RPMI7951 (cell line): Measurements from ENCODE around the gene MON2. TPM values are rescaled to one million over a fixed set of nuclear protein-coding genes. Genes with fewer than 3 reads are reported as not detected.
A peak's percentile ranks its signal among the peaks of the same experiment; 100 is the strongest.

ENCODE experiments used
- DNase-seq: peaks from one replicate; pipeline ENCODE4 v3.0.0-alpha.2; 2012; ENCODE audit warnings: low read depth
- total RNA-seq: library from RNA; depleted of rRNA; stranded (reverse); fragments of >200 nt; shearing (Covaris generic); gene quantifications from 2 replicates; pipeline ENCODE4 v1.2.3, GENCODE V29; 2014

MON2 gene
- total RNA-seq, 1 experiment from 2014 or later: 17.3 TPM

DNA sequence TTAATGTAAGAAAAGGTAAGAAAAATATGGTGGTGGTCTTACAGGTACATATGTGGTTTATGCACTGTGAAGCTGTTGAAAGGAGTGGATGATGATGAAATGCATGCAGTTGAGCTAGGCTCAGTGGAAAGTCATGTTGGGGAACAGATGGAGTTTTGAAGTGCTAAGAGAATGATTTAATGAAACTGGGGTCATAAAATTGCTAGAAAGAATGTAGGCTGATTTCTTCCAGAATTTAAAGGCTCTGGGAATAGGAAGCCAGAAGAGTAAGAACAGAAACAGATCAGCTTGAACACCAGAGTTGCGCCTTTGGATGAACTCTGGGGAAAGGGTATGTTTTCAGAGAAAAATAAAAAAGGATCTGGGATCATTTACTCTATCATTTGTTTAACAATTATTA, 146.5 kb downstream of the MON2 start:
- DNase-seq: no peak

DNA sequence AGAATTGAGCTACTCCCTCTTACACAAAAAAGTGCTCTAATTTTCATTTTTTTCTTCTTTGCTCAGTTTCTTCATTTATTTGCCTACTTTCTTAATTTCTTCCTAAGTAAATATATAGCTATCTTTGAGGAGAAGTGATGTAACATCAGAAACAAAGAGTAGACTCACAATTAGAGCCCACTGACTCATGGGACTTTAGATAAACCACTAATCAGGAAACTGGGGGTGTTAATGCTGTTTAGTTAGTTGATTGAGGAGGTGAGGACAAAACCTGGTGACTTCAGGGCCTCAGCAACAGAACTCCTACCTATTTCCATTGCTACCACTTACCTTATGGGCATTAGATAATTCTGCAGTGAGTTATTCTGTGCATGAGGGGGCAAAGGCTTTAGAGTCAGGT, 151.7 kb downstream of the MON2 start:
- no peak for DNase-seq

DNA sequence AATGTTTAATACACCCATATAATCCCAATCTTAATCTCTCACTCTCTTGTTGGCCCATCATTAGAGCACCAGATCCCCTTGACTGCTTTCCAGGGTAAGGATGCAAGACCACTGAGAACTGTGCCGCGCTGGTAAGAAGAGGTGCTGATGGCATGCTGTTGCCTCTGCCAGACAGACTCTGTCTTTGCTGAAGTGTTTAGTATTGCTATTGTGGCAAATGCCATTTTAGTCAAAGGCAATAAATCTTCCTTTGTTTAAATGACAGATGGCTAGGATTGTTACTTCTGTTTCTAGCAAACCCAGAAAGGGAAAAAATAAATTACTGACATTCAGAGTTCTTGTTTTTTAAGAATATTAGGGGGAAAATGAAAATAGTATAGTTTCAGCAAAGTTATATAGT, 152.3 kb downstream of the MON2 start:
- no peak for DNase-seq

DNA sequence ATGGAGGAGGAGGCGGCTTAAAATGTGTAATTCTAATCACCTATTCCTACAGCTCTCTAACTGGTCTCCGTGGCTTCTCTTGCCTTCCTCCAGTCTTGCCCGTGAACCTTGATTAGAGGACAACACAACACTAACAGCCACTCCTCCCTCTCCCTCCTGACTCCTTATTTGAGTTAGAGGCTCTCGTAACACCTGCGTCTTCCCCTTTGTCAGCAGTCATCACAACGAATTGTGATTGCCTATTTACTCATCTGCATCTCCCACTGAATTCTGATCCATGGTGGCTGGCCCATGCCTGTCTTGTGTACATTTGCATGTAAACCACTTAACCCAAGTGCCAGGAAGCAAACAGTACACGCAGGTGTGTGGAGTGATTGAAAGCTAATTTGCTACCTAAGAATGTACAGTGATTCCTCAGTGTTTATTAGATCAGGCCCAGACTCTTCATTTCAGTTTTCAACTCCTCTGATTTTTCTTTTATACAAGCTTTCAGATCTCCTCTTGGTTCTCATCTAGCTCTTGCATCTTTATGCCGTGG, 154.5 kb downstream of the MON2 start:
- DNase-seq: no peak

DNA sequence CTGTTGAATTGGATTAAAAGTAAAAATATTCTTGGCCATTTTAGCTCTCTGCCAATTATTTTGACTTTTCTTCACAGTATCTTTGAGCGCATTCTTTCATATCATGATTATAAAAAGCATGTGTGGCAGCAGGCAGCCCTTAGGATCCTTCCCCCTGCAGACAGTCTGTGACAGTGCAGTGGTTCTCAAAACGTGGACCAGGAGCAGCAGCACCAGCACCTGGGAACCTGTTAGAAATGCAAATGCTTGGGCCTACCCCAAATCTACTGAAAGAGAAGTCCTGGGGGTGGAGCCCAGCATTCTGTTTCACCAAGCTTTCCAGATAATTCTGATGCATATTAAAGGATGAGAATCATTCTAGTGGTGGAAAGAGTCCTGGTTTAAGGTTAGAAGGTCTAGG, 155.6 kb downstream of the MON2 start:
- DNase-seq: no peak

DNA sequence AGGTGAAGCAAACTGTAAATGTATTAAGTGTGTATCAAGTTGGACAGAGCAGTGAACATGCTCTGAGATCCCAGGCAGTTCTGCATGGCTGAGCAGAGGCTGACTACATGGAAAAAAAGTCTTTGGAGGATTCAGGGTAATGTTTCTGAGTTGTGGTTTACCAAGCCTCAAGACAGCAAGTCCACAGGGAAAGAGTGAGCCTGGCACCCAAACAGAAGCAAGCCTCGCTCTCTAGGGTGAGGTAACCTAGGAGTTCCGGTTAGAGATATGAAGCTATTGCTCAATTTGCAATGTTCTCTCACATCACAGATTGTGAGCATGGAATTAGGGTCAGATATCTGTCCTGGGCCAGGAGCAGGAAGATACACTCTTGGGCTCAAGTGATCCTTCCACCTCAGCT, 158.6 kb downstream of the MON2 start:
- peak; percentile 58 for DNase-seq

DNA sequence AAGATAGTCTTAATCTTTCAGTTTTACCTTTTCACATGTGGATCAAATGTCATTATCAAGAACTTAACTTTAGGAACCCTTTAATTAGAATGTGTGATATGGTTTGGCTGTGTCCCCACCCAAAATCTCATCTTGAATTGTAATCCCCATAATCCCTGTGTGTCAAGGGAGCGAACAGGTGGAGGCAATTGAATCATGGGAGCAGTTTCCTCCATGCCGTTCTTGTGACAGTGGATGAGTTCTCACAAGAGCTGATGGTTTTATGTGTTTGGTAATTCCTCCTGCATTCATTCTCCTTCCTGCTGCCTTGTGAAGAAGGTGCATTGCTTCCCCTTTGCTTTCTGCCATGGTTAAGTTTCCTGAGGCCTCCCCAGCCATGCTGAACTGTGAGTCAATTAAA, 160.6 kb downstream of the MON2 start:
- DNase-seq: no peak

DNA sequence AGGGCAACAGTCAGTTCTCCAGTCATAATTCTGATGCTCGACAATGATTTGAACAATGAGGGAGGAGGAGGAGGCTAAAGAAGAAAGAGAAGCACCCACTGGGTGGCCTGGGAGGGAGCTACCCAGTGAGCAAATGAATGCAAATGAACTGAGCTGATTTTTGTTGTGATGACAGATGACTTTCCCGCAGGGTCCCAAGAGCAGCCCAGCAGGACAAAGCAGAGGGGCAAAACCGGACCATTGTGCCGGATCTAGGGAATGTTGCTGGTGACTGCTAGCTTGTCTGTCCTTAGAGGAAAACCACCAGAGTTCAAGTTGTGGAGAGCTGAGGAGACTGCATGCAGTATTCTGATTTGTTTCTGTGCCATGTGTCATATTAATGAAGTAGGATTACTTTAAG, 162.8 kb downstream of the MON2 start:
- DNase-seq: no peak

DNA sequence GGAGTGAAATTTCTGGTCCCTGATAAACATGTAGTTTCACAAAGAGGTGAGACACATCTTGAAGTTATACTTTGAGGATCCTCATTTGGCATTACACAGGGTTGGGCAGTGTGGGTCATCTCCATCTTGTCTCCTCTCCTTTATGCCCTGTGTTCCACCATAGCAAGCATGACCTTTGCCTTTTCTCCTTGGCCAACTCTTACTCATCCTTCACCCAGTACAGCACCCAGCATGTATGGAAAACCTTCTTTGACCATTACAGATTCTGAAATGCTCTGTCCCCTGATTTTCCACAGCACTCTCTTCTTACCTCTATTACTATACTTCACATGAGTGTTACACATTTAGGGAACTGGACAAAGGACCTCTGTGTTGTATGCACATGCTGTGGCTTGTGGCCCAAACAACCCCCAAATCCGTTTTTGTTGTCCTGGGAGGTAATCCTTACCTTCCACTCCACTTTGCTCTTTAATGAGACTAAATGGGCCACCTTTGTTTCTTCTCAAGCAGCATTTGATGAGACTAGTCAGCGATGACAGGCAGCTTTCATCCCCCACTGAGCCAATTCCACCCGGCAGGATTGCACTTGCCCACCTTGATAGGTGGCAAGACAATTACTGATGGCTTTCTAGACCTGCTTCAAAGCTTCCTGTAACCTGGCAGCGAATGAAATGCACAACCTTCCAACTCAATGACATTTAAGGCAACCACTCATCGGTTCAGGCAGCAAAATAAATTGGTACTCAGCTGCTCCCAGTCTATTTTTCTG, 163.5 kb downstream of the MON2 start:
- DNase-seq: no peak

DNA sequence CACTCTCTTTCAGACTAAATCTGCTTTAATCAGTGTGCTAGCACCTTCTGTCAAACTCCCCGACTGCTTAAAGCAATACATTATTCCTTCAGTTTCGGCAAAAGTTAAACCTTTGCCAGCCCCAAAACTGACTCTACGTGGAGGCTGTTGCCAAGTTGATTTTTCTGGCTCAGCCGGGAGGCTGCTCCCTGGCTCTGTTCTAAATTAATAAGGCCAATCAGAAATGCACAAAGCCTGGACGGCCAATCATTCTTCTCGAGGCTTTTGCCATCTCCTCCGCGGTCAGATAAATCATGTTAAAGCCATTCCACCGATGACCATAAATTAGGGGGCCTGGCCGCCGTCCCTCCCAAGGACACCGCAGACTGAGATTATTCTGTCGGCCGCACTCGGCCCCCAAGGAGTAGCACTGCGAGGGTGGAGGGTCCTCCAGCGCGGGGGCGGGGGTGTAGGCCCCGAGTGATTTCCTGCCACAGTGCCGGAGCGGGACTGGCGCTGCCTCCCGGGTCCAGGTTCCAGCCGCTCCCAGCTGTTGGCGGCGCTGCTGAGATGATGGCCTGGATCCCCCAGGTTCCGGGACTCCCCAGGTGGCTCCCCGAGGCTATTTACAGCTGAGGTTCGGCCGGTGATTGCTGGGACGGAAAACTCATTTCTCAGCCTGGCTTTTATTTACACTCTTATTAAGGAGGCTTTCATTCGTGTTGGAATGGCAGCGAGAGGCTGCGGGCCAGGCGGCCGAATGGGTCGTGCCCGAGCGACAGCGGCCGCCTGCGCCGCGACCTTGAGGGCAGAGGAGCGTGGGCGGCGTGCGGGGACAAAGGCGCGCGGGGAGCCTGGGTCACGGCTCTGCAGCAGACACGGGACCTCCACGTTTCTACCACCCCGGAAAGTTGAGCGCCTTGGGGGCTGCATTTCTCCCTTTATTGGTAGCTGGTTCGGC, 165.1 kb downstream of the MON2 start:
- peak; percentile 93 for DNase-seq

DNA sequence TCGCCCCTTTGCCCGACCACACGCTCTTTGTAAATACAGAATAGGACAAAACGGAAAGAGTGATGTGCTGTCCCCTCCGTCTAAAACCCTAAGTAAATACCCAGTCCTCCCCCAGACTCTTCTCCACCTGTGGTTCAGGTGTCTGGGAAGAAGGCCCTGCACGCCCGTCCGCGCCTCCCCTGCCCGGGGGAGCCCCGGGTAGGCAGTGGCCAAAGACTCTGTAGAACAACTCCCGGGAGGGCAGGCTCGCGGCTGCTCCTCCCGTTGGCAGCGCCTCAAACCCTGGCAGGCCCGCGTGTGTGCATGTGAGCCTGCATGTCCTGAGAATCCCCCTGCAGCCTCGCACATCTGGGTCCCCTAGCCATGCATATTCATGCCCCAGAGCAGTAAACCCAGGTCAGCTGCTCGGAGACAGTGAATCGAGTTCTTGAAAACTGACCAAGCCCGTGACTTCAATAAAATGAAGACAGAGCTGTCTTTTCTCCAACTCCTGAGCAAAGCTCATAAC, 165.8 kb downstream of the MON2 start:
- peak; percentile 89 for DNase-seq

DNA sequence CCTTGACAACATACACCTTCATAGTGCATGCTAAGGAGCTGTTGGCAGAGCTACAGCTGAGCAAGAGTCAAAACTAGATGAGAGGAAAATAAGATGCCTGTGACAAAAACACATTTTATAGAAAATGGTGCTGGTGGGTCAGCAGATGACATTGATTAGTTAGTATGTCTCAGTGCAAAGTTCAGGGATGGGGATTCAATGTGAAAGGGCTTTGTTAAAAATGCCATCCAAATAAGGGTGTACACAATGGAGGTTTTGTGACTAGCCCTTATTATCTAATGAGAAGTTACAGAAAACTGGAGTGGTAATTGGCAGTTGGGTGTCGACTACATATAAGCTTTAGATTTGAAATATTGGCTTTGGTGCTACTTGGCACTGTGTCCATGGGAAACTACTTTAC, 169.0 kb downstream of the MON2 start:
- no peak for DNase-seq

DNA sequence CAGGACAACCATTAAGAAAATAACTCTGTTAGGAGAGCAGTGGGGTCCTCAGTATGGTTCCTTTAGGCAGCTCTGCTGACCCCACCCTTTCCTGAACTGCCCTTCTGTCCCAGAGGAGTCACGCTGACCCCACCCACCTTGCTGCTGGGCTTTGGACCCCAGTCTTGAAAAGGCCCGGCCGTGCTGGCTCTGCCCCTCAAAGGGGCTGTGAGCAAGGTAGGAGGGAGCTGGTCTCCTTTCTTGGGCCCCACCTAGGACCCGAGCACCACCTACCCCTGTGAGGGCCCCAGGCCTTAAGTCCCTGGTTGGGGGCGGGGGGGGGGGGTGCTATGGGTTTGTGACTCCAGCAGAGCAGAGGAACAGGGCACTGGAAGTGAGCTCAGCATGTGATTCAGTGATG, 171.1 kb downstream of the MON2 start:
- DNase-seq: no peak

DNA sequence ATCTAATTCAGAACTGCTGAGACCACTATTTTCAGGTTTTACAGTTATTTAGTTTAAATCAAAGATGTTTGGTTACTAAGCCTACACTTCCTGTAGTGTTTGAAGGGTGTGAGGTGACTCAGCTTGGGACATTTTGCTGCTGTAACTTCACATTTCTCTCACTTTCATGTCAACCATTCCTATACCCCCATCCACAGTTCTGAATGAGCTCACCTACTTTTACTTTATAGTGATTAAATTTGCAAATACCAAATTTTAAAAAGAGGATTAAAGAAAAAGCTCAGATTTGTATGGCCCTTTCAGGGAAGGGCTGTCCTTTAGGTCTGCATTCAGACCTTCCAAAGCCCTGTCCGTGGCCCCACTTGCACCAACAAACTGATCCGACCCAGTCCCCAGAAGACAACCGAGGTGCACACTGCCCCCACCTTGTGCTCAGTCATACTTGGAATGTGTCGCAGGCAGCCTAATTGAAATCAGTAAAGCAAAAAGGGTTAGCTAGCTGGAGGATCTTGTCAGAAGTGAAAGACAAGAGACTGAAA, 174.4 kb downstream of the MON2 start:
- peak; percentile 67 for DNase-seq

DNA sequence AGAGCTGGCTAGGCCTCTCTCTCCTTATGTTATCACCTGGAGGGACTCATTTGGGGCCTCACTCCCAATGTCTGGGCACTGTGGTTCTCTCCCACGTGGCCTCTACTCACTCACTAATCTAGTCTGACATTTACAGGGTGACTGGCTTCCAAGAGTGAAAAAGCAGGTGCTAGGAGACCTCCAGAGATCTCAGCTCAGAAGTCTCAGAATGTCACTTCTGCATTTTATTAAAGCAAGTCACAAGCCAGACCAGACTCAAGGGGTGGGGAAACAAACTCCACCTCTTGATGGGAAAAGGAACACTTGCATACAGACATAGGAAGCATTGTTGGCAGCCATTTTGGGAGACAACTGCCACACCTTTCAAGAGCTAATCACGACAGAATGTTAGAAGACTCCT, 175.9 kb downstream of the MON2 start:
- DNase-seq: no peak

DNA sequence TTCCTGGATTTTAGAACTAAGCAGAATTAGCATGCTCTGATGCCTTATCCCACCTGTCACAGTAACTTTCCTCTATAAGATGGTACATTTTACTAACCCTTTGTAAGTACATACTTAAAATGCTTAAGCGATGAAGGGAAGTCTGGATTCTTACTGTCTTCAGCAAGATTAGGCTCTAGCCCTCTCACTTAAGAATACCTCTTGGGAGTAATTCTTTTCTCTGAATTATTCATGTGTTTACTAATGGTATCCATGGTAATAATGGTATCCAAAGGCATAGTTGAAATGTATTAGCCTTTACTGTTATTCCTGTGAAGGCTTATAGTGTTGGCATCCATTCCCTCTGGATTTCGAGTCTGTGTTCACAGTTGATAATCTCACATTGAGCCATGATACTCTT, 176.9 kb downstream of the MON2 start:
- no peak for DNase-seq

DNA sequence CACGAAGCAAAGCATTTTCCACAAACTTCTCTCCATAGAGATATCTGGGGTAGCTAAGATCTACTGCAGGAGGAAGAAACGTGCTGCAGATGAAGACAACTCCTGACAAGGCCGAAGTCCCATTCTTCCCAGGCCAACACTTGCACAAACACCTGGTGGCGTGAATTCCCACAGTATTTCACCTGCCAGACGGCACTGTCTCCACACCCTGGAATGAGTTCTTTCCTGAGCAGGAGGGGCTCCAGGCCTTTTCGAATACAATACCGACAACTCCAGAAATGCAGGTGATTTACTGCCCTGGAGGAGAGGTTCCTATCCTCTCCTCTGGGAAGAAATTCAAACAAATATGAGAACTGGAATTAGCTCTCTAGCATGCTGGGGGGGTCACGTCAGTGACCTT, 179.9 kb downstream of the MON2 start:
- no peak for DNase-seq

DNA sequence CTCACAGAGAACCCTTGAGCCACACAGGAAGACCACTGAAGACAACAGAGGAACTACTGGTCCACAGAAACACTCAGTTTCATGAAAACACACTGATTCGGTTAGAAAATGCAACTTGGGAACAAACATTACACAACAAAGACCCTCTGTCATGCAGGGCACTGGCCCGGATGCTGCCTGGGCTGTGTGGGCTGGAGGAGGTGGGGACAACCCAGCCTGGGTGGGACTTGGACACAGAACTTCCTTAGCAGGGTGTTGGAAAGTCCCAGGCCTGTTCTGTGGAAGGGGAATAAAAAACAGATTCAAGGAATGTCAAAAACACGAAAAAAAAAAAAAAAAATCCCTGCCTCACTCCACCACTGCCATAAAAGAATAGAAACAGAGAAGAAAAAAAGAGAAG, 181.0 kb downstream of the MON2 start:
- DNase-seq: peak; percentile 43

DNA sequence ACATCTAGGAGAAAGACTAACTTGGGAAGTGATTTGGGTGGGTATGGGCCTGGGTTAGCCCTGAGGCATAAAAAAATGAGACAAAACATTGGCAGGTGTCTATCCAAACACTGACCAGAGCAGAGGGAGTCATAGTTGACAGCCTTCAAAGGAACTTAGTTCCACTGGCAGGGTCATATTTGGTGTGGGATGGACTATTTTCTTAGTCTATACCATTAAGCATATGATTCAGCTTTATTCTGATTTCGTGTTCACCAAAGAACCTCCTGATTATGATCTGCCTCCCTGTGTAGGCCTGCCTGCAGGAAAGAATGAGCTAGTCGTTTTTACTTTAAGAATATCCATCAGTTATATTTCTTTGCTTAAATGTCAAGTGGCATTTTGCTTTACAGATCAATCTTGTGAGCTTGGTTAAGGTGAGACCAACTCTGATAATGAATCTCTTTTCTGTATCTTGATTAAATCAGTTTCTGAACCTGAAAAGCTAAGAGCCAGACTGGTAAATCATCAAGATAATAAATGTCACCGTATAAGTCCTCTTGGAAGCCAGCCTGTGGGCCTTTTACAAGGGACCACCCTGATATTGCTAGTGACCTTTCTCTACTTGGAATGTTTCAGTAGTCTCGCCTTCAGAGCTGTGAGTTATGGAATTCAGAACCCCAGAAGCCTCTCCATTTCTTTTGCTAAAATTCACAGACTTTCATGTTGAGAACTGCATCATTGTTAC, 182.9 kb downstream of the MON2 start:
- no peak for DNase-seq
